Cardiac muscle cell (in vitro differentiated cells and primary cell): ENCODE data around the gene ACSM2B. TPM values are rescaled to one million over a fixed set of nuclear protein-coding genes. Genes with fewer than 3 reads are reported as not detected.
"Not testable (repeated sequence)": the region's sequence is repeated elsewhere in the genome, so short reads cannot be mapped to it uniquely, and the experiment has no call there.

ENCODE experiments used
- DNase-seq, 2 donors: peaks; one replicate each; pipeline versions ENCODE4 v3.0.0 to v3.0.0-alpha.2; 2010 to 2017; ENCODE audit warnings: low read depth in 1 of 2, low spot score in 1 of 2
- H3K27ac ChIP-seq: fragments of 200-600 bp; sonication (generic); 2 replicates; pipeline ENCODE4 v1.5.1; 2016
- H3K27me3 ChIP-seq: fragments of 200-600 bp; sonication (generic); 2 replicates; pipeline ENCODE4 v1.6.0; 2016; ENCODE audit warnings: control low read depth
- H3K36me3 ChIP-seq: fragments of 200-600 bp; sonication (generic); 2 replicates; pipeline ENCODE4 v1.5.1; 2016; ENCODE audit warnings: control low read depth
- H3K4me1 ChIP-seq: fragments of 200-600 bp; sonication (generic); 2 replicates; pipeline ENCODE4 v1.8.1; 2017; ENCODE audit warnings: low read depth, mild to moderate bottlenecking, mixed run types
- H3K4me3 ChIP-seq: fragments of 200-600 bp; sonication (generic); 2 replicates; pipeline ENCODE4 v1.5.1; 2016; ENCODE audit warnings: mild to moderate bottlenecking
- H3K9me3 ChIP-seq: fragments of 200-600 bp; sonication (generic); 2 replicates; pipeline ENCODE4 v1.5.1; 2017; ENCODE audit warnings: low read depth, mild to moderate bottlenecking, control low read depth
- polyA plus RNA-seq: library from polyadenylated mRNA; unstranded; fragments of >200 nt; fragmentation: Nextera tagmentation; extraction: Ambion mirVana; gene quantifications from 2 replicates; pipeline ENCODE4 v1.2.1, GENCODE V29; 2016
- total RNA-seq: library from RNA; depleted of rRNA; stranded (reverse); fragments of >200 nt; gene quantifications from 2 replicates; pipeline ENCODE4 v1.2.3, GENCODE V29; 2016
- TF ChIP-seq, protein P1 (sequence below): IDR thresholded peaks from 2 replicates; pipeline ENCODE4 v1.5.1; 2012; ENCODE audit warnings: low read depth, mild to moderate bottlenecking, low read length

ACSM2B gene, protein sequence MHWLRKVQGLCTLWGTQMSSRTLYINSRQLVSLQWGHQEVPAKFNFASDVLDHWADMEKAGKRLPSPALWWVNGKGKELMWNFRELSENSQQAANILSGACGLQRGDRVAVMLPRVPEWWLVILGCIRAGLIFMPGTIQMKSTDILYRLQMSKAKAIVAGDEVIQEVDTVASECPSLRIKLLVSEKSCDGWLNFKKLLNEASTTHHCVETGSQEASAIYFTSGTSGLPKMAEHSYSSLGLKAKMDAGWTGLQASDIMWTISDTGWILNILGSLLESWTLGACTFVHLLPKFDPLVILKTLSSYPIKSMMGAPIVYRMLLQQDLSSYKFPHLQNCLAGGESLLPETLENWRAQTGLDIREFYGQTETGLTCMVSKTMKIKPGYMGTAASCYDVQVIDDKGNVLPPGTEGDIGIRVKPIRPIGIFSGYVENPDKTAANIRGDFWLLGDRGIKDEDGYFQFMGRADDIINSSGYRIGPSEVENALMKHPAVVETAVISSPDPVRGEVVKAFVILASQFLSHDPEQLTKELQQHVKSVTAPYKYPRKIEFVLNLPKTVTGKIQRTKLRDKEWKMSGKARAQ
- total RNA-seq = not detected in 2 replicates
- polyA plus RNA-seq = not detected in 2 replicates

DNA sequence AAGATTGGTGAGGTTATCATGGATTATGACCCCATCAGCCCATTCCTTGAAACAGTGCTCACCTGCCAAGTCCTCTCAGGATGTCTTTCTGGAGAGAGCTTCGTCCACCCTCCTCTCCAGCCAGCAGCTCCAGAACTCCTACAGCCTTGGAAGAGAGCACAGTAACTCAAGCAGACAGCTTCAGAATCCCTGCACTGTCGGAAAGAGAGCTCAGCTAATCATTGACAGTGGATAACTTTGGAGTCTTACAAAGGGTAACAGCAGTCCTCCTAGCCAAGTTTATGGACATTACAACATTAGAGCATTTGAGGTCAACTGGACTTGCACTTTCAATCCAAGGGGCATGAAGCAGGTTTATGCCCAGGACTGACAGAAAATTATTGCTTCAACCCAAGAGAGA, at the start of gene ACSM2B:
ACSM2B (minus strand) TSS at position 223 of the 400 bp plus-strand sequence. CDS start 11,522 bp downstream, outside the sequence.
- not testable (repeated sequence) for DNase-seq, H3K4me3 ChIP-seq, H3K9me3 ChIP-seq, H3K36me3 ChIP-seq, H3K4me1 ChIP-seq, H3K27ac ChIP-seq, H3K27me3 ChIP-seq

DNA sequence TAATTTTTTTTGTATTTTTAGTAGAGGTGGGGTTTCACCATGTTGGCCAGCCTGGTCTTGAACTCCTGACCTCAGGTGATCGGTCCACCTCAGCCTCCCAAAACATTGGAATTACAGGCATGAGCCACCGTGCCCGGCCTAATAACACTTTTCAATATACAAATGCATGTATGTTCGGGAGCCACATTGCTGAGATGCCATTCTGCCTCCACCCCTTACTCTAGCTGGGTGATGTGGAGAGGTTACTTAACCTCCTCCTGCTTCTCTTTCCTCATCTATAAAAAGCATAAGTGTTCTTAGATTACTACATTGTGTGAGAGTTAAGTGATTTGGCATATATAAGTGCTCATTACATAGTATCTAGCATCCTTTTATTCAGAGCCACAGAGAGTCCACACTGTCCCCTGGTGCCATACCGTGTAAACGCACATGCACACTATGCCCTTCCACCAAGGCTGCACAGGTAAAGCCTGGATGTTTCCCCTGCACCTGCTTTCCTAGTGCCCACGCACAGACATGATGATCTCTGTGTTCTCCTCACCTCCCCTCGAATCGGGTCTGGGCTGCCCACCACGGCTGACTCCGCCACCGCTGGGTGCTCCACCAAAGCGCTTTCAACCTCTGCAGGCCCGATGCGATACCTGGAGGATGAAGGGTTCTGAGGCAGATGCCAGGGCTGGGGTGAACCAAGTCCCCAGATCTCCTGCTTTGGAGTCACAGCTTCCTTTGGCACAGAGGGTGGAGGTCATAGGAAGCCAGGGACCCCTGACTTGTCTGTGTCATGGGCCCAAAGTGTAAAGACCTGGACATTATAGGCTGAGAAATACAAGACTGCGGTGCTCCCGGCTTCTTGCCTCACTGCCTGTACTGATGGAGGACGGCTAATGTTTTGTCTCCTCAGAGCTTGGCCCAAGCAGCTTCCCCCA, 49.0 kb upstream of the ACSM2B start:
- Histone ChIP-seq H3K4me1 (no peaks in the 10 kb centered on the region), H3K9me3 (no peaks in the 10 kb centered on the region), H3K27me3 (no peaks in the 10 kb centered on the region), H3K36me3 (no peaks in the 10 kb centered on the region), H3K4me3 (no peak overlapping the region), H3K27ac (no peak overlapping the region)
- TF ChIP-seq, protein P1, sequence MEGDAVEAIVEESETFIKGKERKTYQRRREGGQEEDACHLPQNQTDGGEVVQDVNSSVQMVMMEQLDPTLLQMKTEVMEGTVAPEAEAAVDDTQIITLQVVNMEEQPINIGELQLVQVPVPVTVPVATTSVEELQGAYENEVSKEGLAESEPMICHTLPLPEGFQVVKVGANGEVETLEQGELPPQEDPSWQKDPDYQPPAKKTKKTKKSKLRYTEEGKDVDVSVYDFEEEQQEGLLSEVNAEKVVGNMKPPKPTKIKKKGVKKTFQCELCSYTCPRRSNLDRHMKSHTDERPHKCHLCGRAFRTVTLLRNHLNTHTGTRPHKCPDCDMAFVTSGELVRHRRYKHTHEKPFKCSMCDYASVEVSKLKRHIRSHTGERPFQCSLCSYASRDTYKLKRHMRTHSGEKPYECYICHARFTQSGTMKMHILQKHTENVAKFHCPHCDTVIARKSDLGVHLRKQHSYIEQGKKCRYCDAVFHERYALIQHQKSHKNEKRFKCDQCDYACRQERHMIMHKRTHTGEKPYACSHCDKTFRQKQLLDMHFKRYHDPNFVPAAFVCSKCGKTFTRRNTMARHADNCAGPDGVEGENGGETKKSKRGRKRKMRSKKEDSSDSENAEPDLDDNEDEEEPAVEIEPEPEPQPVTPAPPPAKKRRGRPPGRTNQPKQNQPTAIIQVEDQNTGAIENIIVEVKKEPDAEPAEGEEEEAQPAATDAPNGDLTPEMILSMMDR = no peak
- no peak for DNase-seq

DNA sequence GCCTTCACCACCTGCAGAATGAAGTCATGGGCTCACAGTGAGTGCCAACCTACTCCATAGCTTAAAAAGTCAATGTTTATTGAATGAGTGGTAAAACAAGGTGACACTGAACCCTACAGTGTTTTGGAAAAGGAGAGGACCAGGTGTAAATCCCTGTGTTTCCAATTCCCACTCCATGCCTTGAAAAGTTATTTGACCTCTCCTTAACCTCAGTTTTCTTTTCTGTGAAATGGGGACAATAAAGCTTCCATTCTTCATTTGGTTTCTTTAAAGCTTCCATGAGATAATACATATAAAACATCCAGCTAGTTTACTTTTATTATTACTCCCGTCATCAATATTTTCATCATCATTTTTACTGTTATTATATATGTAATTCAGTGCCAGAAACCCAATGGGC, 48.0 kb upstream of the ACSM2B start:
- no peaks in the 10 kb centered on the region for H3K4me1 ChIP-seq
- H3K9me3 ChIP-seq = no peaks in the 10 kb centered on the region
- H3K4me3 ChIP-seq = no peak overlapping the region
- TF ChIP-seq, protein P1 = no peak
- H3K27ac ChIP-seq = no peak overlapping the region
- no peak for DNase-seq
- H3K36me3 ChIP-seq = no peaks in the 10 kb centered on the region
- no peaks in the 10 kb centered on the region for H3K27me3 ChIP-seq

DNA sequence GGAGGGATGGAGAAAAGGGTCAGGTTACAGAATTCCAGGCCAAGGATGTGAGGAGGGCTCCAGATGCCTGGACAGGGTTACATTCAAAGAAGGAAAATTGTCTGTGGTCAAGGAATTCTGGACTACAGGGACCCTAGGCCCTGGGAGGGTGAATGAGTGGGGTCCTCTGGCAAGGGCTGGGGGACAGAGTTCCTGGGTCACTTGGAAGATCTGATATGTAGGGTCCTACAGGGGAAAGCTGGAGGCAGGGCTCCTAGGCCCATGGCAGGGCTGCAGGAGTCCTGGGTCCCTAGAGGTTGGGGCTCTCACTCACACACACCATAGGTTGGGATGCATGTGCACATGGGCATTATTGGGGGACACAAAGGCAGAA, 46.3 kb upstream of the ACSM2B start:
- H3K9me3 ChIP-seq = no peaks in the 10 kb centered on the region
- H3K27me3 ChIP-seq = no peaks in the 10 kb centered on the region
- H3K36me3 ChIP-seq = no peaks in the 10 kb centered on the region
- DNase-seq = no peak
- H3K27ac ChIP-seq = no peak overlapping the region
- TF ChIP-seq, protein P1 = no peak
- no peak overlapping the region for H3K4me3 ChIP-seq
- no peaks in the 10 kb centered on the region for H3K4me1 ChIP-seq

DNA sequence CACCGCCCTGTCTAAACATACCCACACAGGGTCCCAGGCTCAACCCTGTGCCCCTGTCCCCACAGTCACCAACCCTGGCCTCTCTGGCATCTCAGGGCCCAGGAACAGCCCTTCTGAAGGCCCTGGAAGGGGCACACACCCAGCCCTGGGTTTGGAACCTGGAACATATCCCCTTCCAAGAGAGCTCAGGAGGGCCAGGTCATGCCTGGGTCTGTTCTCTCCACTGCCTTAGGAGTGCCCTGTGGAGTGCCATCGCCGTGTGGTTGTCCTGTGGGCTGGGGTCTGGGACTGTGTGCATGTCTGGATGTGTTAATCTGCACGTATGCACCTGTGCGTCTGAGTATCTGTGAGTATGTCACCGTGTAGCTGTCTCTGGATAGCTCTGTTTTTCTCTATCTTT, 45.2 kb upstream of the ACSM2B start:
- TF ChIP-seq, protein P1 = no peak
- H3K4me3 ChIP-seq = no peak overlapping the region
- no peak overlapping the region for H3K27ac ChIP-seq
- no peaks in the 10 kb centered on the region for H3K9me3 ChIP-seq
- no peaks in the 10 kb centered on the region for H3K4me1 ChIP-seq
- no peaks in the 10 kb centered on the region for H3K36me3 ChIP-seq
- no peaks in the 10 kb centered on the region for H3K27me3 ChIP-seq
- DNase-seq = no peak
